Gastrocnemius medialis (tissue), 4 donors: Measurements from ENCODE around the gene CALCA. TPM values are rescaled to one million over a fixed set of nuclear protein-coding genes. Genes with fewer than 3 reads are reported as not detected.

Source experiments
- ATAC-seq, 2 donors: fragments of 150-250 bp; one replicate each; pipeline ENCODE4 v1.9.1; 2016
- DNase-seq, 2 donors: peaks; one replicate each; pipeline ENCODE4 v3.0.0-alpha.2; 2019
- H3K27ac ChIP-seq, 4 donors: fragments of 200-600 bp; sonication (generic); 1 replicate in 1 of 4; 2 replicates in 3 of 4; pipeline ENCODE4 v1.5.1; 2016 to 2018; ENCODE audit warnings: mild to moderate bottlenecking in 2 of 4, moderate library complexity in 1 of 4
- H3K27me3 ChIP-seq, 3 donors: fragments of 200-600 bp; sonication (generic) in 2 of 3; 1 replicate in 1 of 3; 2 replicates in 2 of 3; pipeline versions ENCODE4 v1.5.1 to v1.6.0; 2016 to 2019; ENCODE audit warnings: mild to moderate bottlenecking in 1 of 3, moderate library complexity in 1 of 3
- H3K36me3 ChIP-seq, 2 donors: fragments of 200-600 bp; sonication (generic) in 1 of 2; one replicate each; pipeline ENCODE4 v1.5.1; 2017 to 2018
- H3K4me1 ChIP-seq, 2 donors: fragments of 200-600 bp; sonication (generic) in 1 of 2; one replicate each; pipeline ENCODE4 v1.5.1; 2016 to 2017; ENCODE audit warnings: mild to moderate bottlenecking in 2 of 2
- H3K4me3 ChIP-seq, 4 donors: fragments of 200-600 bp; sonication (generic) in 3 of 4; 1 replicate in 1 of 4; 2 replicates in 3 of 4; pipeline ENCODE4 v1.5.1; 2016 to 2019; ENCODE audit warnings: mild to moderate bottlenecking in 2 of 4
- H3K9me3 ChIP-seq, 3 donors: fragments of 200-600 bp; sonication (generic) in 2 of 3; 1 replicate in 1 of 3; 2 replicates in 2 of 3; pipeline ENCODE4 v1.5.1; 2016 to 2019
- POLR2A ChIP-seq, 2 donors: fragments of 450-650 bp; IDR thresholded peaks; one replicate each; pipeline ENCODE4 v1.6.1; 2017; ENCODE audit warnings: antibody characterized with exemption in 2 of 2, mild to moderate bottlenecking in 2 of 2, moderate library complexity in 2 of 2
- in situ Hi-C, 4 donors: fragments of 200-750 bp; cut with MboI; loops; one replicate each; pipeline versions ENCODE4 v1.15.0 to v1.8.0; 2017; ENCODE audit warnings: low sequenced_read_pairs in 4 of 4
- intact Hi-C: fragments of 100-400 bp; cut with DNase I; formaldehyde crosslinking; loops from one replicate; pipeline ENCODE4 v1.15.1; 2023; ENCODE audit warnings: low total_unique reads
- total RNA-seq, 4 donors: library from RNA; depleted of rRNA; stranded (reverse); fragments of >200 nt; gene quantifications; one replicate each; pipeline versions ENCODE4 v1.1.0 to v1.2.3, GENCODE V29; 2016
- TF ChIP-seq, protein P1 (sequence below), 5 experiments: fragments of 450-650 bp in 3 of 5; fragments of 200-600 bp in 2 of 5; sonication (generic) in 2 of 5; IDR thresholded peaks in 4 of 5; conservative IDR thresholded peaks in 1 of 5; 1 replicate in 4 of 5; 2 replicates in 1 of 5; pipeline ENCODE4 v1.5.1; 2016 to 2019; ENCODE audit warnings: antibody characterized with exemption in 5 of 5, mild to moderate bottlenecking in 3 of 5, moderate library complexity in 3 of 5

CALCA gene
- total RNA-seq, 4 donors from 2014 or later = not detected

DNA sequence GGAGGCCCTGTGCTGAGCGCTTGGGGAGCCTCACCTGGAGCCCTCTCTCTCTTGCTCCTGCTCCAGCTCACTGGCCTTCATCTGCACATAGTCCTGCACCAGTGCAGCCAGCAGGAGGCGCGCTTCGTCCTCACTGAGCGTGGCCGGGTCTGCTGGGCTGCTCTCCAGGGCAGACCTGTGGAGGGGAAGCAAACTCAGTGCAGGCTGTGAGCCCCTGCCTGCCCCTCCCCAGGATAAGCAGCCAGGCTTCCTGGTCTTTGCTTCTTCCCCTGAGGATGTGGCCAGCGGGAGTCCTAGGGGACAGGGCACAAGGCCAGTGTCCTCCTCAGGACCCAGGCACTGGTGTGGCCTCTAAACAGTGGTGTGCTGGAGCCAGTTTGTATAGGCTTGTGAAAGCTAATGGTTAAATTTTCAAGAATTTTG lies 2.2 kb downstream of the CALCA start:
- in situ Hi-C loops (no loop called here), intact Hi-C loops (no loop called here)
- DNase-seq = no peak
- H3K4me3 ChIP-seq = no peak overlapping the region
- no peaks in the 10 kb centered on the region for H3K9me3 ChIP-seq
- no peak for ATAC-seq
- H3K27ac ChIP-seq = no peak overlapping the region
- peaks cover 10 to 23% of the 10 kb centered on the region in 2 donors for H3K4me1 ChIP-seq
- H3K27me3 ChIP-seq = peaks cover 51 to 56% (median 56%) of the 10 kb centered on the region in 3 donors
- H3K36me3 ChIP-seq = no peaks in the 10 kb centered on the region
- TF ChIP-seq POLR2A (IDR thresholded peaks at IDR 0.05) = no peak
- TF ChIP-seq, protein P1, sequence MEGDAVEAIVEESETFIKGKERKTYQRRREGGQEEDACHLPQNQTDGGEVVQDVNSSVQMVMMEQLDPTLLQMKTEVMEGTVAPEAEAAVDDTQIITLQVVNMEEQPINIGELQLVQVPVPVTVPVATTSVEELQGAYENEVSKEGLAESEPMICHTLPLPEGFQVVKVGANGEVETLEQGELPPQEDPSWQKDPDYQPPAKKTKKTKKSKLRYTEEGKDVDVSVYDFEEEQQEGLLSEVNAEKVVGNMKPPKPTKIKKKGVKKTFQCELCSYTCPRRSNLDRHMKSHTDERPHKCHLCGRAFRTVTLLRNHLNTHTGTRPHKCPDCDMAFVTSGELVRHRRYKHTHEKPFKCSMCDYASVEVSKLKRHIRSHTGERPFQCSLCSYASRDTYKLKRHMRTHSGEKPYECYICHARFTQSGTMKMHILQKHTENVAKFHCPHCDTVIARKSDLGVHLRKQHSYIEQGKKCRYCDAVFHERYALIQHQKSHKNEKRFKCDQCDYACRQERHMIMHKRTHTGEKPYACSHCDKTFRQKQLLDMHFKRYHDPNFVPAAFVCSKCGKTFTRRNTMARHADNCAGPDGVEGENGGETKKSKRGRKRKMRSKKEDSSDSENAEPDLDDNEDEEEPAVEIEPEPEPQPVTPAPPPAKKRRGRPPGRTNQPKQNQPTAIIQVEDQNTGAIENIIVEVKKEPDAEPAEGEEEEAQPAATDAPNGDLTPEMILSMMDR (IDR thresholded peaks at IDR 0.05 in 4 of 5, conservative IDR thresholded peaks at IDR 0.05 in 1 of 5) = peak in 1 of 5 experiments; percentile 25

DNA sequence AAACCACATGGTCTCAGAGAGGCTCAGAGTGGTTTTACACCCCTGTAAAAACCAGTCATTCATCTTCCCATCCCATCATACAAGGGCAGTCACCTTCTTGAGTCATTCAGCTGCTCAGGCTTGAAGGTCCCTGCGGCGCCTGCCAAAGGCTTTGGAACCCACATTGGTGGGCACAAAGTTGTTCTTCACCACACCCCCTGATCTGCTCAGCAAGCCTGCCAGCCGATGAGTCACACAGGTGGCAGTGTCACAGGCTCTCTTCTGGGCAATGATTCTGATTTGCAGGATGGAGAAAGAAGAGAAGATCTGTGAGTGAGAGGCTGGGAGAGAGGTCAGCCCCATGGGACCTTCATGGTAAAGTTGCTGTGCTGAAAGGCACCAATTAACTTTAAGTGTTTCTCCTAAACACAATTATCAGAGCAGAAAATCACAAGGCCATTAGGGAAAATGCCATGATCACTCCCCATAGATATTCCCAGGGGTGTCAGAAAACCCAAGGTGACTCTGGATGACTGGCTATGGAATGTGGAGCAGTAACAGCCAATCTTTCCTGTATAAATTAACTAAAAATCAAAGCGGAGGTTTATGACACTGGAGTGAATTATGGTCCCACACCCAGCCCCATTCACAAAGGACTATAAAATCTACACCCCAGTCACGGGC lies 4.4 kb downstream of the CALCA start:
- peaks cover 29 to 34% (median 34%) of the 10 kb centered on the region in 3 donors for H3K27me3 ChIP-seq

DNA sequence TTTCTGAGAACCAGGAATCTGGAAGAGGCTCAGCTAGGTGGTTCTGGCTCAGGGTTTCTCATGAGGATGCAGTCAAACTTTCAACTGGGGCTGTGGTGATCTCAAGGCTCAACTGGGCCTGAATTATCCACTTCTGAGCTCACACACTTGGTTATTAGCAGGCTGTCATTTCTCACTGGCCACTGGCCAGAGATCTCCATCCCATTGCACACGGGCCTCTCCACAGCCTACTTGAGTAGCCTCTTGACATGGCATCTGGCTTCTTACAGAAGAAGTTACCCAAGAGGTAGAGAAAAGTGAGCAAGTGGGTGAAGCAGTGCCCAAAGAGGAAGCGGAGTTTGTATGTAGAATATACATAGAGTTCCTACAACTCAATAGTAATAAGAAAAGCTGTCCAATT lies 16.0 kb downstream of the CALCA start:
- H3K4me1 ChIP-seq = no peaks in the 10 kb centered on the region
- H3K4me3 ChIP-seq = no peak overlapping the region
- DNase-seq (no peak), ATAC-seq (no peak)
- no peaks in the 10 kb centered on the region for H3K27me3 ChIP-seq
- intact Hi-C loops = no loop called here
- no peaks in the 10 kb centered on the region for H3K9me3 ChIP-seq
- no peaks in the 10 kb centered on the region for H3K36me3 ChIP-seq
- TF ChIP-seq, protein P1 (IDR thresholded peaks at IDR 0.05 in 4 of 5, conservative IDR thresholded peaks at IDR 0.05 in 1 of 5) = no peak
- no peak for TF ChIP-seq POLR2A (IDR thresholded peaks at IDR 0.05)
- in situ Hi-C loops = no loop called here
- no peak overlapping the region for H3K27ac ChIP-seq

More for the DNA sequence above, 4.4 kb downstream of the CALCA start:
- Histone ChIP-seq H3K4me1 (peaks cover 0 to 3% of the 10 kb centered on the region in 2 donors), H3K4me3 (no peak overlapping the region), H3K9me3 (no peaks in the 10 kb centered on the region), H3K27ac (no peak overlapping the region), H3K36me3 (no peaks in the 10 kb centered on the region)
- in situ Hi-C loops (no loop called here), intact Hi-C loops (no loop called here)
- TF ChIP-seq, protein P1 (IDR thresholded peaks at IDR 0.05 in 4 of 5, conservative IDR thresholded peaks at IDR 0.05 in 1 of 5) = no peak
- TF ChIP-seq POLR2A (IDR thresholded peaks at IDR 0.05) = no peak
- ATAC-seq (no peak), DNase-seq (no peak)

DNA sequence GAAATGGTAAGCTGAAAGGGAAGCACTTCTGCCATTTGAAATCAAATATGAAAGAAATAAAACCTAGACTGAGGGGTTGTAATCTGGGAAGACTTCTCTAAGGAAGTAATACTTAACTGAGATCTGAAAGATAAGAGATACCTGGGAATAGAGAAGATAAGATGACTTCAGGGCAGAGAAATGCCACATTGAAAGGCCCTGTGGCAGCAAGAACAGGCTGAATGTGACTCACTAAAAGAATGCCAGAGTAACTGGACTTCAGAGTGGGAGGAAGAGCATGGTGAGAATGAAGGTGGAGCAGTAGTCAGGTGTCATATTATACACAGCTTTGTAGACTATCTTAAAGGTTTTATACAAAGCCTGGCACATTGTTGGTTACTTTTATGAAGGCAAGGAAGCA lies 17.6 kb downstream of the CALCA start:
- in situ Hi-C loops (no loop called here), intact Hi-C loops (no loop called here)
- H3K9me3 ChIP-seq = no peaks in the 10 kb centered on the region
- no peak overlapping the region for H3K27ac ChIP-seq
- no peak for DNase-seq
- no peak for ATAC-seq
- no peaks in the 10 kb centered on the region for H3K27me3 ChIP-seq
- H3K4me1 ChIP-seq = no peaks in the 10 kb centered on the region
- TF ChIP-seq, protein P1 (IDR thresholded peaks at IDR 0.05 in 4 of 5, conservative IDR thresholded peaks at IDR 0.05 in 1 of 5) = no peak
- no peak for TF ChIP-seq POLR2A (IDR thresholded peaks at IDR 0.05)
- H3K4me3 ChIP-seq = no peak overlapping the region
- no peaks in the 10 kb centered on the region for H3K36me3 ChIP-seq

DNA sequence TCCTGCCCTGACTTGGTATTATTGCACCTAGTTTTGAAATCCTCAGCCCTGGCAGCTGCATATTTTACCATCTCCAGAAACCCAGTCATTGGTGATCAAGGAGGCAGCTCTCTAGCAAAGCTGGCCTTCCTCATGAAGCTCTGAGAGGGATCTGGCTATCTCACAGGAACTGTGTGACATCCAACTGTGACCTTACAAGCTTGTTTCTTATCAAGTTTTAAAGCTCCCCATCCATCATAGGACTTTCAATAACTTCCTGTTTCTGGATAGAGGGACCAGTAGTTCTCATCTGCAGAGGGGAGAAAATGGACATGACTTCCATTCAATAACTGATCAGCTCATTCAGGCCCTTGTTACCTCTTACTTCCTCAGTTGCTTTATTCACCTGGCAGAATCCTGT lies 18.2 kb downstream of the CALCA start:
- TF ChIP-seq POLR2A (IDR thresholded peaks at IDR 0.05) = no peak
- TF ChIP-seq, protein P1 (IDR thresholded peaks at IDR 0.05 in 4 of 5, conservative IDR thresholded peaks at IDR 0.05 in 1 of 5) = no peak
- ATAC-seq = no peak
- no peaks in the 10 kb centered on the region for H3K36me3 ChIP-seq
- in situ Hi-C loops = no loop called here
- no peaks in the 10 kb centered on the region for H3K27me3 ChIP-seq
- H3K9me3 ChIP-seq = no peaks in the 10 kb centered on the region
- H3K27ac ChIP-seq = no peak overlapping the region
- DNase-seq = no peak
- no peak overlapping the region for H3K4me3 ChIP-seq
- intact Hi-C loops = no loop called here
- no peaks in the 10 kb centered on the region for H3K4me1 ChIP-seq
